GM19025 (cell line): Measurements from ENCODE around the gene TOR4A.
A peak's percentile ranks its signal among the peaks of the same experiment; 100 is the strongest.
"Not testable (repeated sequence)": the region's sequence is repeated elsewhere in the genome, so short reads cannot be mapped to it uniquely, and the experiment has no call there.

Experiments
- ATAC-seq: cut with Tn5 transposase; IDR thresholded peaks from one replicate; pipeline ENCODE4 v1.9.1; 2021; ENCODE audit warnings: mild to moderate bottlenecking, low read depth, moderate library complexity; ENCODE audit not compliant: unreplicated experiment

The TOR4A gene

DNA sequence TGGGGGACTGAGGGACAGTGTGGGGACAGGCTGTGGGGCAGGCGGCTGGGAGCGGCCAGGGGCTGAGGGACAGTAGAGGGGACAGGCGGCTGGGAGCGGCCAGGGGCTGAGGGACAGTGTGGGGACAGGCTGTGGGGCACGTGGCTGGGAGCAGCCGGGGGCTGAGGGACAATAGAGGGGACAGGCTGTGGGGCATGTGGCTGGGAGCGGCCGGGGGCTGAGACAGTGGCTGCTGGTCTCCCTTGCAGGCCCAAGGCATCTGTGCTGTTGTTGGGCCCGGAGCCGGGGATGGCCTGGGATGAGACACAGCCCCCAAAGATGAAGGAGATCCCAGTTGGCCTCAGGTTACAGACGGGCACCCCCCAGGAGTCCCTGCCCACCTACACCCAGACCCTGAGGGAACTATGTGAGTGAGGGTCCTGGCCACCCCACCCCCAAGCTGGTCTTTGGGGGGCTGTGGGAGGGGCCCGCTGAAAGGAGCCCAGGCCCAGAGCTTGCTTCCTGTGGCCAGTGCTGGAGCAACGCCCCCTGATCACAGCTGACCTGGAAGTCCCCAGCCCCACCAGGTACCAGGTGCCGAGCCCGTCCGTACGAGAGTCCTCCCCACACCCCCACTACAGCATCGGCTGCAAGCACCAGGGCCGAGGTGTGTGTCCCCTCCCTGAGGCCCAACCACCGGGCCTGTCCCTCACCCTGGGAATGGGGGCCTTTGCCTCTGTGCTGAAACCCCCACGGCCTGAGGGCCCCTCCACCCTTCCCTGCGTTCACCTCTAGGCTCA lies 25.8 kb upstream of the TOR4A start:
- ATAC-seq: no peak

DNA sequence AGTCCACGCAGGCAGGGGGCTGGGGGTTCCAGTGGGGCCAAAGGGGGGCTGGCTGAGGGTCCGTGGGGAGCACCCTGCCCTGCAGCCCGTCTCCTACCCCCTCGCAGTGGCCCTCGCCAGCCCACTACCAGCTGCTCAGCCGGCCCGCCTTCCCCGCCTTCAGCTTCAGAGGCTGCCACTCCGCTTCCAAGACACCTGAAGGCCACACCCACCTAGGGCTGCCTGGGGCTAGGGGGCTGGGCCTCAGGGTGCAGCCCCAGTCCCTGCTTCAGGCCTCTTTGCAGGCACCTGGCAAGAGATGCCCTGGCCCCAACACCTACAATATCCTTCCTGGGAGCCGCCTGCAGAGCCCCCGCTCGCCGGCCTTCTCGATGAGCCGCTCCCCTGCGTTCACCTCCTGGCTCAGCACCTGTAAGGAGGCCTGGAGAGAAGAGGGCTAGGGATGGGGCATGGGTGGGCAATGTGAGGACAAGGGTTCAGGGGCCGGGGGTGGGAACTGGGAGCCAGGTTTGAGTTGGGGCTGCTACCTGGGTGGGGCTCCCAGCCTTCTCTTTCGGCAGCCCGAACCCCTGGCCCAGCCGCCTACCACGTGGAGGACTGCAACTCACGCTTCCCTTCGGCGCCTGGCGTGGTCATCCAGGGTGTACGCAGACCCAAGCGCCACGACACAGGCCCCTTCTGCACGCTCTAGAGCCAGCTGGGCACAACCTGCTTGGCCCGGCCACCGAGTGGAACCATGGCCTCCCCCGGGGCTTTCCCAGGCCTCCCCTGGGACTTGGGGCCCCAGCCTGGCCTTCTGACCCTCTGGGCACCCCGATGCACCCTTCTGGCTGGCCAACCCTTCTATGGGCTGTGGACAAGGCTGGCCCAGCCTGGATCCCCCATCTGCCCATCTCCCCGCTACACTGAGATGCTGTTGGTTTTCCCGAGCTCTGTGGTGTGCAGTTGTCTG lies 24.7 kb upstream of the TOR4A start:
- no peak for ATAC-seq

DNA sequence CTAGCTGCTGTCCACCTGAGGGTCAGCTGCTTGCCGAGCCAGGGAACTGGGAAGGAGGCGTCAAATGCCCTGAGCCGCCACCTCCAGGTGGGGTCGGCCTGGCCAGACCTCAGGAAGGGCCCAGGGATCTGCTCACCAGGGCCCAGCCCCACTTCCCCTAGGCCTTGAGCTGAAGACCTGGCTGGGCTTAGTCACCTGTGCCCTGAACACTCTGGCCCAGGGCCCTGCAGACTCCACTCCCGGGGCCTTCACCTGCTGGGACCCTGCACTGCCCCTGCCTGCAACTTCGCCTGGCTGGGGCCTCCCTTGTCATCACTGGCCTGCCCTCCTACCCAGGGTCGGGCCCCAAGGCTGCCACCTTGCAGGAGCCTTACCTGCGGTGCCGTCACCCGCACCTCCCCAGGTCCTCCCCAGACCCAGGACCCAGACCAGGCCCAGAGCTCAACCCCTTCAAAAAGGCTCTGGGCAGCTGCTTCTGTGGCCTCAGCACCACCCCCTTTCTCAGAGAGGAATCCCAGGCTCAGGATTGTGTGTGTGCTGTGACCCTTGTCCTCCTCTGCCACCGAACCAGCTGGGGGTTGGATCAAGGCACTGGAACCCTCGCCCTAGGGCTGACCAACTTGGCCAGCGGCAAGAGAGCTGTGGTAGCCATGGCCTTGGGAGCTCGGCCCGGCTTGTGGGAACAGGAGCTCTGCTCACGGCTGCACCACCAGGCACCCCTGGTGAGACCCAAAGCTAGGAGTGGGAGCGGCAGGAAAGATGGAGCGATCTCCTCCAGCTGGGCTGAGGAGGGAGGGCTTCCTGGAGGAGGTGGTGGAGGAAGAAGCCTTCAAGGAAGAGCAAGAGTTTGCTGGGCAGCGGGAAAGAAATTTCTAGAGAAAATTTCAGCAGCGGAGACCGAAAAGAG lies 23.6 kb upstream of the TOR4A start:
- no peak for ATAC-seq

DNA sequence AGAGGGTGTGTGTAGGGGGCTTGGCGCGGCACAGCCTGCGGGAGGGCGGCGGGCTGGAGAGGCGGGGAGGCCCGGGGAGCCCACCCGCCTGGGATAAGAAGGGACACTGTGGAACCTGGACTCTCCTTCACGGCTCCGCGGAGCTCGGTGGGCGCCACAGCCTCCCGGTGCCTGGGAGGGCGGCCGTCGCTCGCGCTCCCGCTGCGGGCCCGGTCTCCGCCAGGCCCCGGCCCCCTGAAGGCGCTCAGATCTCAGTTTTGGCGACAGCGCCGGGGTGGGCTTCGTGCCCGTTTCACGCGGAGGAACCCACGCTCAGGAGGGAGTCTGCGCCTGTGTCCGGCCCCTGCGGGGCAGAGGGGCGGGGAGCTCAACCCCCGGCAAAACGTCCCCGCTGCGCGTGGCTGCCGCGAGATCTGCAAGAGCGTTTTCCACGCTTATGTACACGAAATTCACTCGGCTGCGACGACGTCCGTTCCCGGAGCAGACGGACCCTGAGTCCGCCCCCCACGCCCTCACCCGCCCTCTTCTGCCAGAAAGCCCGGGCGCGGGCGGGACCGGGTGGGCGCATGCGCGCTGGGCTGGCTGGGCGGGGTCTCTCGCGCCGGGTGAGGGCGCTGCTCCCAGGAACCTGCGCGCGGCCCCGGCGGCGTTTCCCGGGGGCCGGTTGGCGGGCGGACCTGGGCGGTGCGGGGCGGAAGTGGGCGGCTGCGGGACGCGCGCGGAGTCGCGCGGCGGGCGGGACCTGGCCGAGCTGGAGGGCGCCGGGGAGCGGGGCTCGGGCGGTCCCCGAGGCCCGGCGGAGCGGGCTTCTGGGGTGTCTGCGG lies 22.7 kb upstream of the TOR4A start, which contains the start of gene NELFB:
TSS of gene NELFB (plus strand) at position 704 of the 824 bp plus-strand sequence.
- ATAC-seq: peak; percentile 78

DNA sequence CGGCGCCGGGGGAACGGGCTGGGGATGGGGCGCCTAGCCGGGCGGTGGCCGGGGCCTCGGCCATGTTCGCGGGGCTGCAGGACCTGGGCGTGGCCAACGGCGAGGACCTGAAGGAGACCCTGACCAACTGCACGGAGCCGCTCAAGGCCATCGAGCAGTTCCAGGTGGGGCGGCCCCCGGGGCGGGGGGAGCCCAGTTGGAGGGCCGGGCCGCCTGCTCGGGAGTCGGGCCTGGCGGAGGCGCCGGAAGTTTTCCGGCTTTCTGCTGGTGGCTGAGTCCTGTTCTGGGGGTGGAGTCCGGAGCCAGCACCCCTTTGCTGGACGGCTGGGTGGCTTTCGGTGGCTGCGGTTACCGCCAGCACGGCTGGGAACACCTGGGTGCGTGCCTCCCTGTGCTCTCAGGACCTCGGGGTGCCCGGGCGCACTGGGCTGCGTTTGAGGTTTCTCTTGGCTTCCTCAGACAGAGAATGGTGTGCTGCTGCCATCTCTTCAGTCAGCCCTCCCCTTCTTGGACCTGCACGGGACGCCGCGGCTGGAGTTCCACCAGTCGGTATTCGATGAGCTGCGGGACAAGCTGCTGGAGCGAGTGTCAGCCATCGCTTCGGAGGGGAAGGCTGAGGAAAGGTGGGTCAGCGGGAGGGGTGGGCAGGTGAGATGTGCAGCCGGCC lies 21.9 kb upstream of the TOR4A start:
- peak; percentile 22 for ATAC-seq

DNA sequence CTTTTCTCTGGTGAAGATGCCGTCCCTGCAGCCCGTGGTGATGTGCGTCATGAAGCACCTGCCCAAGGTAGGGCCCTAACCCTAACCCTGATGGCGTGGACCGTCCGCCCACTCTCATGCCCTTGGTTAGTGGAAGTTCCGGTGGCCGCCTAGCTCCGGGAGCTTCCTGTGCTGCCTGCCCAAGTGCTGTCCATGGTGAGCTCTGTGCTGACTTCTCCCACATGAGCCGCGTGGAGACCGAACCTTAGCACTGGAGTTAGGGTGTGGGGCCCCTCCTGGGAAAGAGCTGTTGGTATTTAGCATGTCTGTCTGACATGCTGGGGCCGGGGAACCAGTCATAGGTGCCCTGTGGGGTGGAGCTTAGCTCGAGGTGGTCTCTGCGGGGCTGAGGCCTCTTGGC lies 21.2 kb upstream of the TOR4A start:
- no peak for ATAC-seq

DNA sequence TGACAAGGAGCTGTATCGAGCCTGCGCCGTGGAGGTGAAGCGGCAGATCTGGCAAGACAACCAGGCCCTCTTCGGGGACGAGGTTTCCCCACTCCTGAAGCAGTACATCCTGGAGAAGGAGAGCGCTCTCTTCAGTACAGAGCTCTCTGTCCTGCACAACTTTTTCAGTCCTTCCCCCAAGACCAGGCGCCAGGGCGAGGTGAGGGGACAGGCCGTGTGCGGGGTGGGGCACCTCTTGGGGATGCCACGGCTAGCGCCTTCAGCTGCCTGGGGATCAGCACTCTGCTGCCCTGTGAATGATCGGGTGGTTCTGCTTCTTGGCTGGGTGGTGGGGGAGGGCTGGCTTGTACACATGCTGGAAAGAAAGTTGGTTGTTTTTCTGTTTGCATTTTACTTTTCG lies 20.7 kb upstream of the TOR4A start:
- ATAC-seq: no peak

DNA sequence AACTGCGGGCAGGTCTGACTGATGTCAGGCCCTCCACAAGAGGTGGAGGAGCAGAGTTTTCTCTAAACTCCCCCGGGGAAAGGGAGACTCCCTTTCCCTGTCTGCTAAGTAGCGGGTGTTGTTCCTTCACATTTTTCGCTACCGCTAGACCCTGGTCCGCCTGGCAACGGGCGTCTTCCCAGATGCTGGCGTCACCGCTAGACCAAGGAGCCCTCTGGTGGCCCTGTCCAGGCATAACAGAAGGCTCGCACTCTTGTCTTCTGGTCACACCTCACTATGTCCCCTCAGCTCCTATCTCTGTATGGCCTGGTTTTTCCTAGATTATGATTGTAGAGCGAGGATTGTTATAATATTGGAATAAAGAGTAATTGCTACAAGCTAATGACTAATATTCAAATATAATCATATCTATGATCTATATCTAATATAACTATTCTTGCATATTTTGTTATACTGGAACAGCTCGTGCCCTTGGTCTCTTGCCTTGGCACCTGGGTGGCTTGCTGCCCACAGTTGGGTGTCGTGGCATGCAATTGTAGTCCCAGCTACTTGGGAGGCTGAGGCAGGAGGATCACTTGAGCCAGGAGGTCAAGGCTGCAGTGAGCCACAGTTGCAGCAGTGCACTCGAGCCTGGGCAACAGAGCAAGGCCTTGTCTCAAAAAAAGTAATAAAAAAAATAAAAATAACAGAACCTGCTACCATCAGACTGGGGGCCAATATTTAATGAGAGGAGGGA lies 15.2 kb upstream of the TOR4A start:
- ATAC-seq: not testable (repeated sequence)

DNA sequence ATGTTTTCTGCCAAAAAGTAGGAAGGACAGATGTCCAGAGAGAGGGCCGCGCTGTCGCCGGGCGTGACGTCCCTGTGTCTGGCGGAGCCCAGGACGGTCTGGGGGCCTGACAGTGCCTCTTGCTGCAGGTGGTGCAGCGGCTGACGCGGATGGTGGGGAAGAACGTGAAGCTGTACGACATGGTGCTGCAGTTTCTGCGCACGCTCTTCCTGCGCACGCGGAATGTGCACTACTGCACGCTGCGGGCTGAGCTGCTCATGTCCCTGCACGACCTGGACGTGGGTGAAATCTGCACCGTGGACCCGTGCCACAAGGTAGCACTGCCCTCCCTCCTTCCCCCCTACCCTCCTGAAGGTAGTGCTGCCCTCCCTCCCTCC lies 14.6 kb upstream of the TOR4A start:
- no peak for ATAC-seq

DNA sequence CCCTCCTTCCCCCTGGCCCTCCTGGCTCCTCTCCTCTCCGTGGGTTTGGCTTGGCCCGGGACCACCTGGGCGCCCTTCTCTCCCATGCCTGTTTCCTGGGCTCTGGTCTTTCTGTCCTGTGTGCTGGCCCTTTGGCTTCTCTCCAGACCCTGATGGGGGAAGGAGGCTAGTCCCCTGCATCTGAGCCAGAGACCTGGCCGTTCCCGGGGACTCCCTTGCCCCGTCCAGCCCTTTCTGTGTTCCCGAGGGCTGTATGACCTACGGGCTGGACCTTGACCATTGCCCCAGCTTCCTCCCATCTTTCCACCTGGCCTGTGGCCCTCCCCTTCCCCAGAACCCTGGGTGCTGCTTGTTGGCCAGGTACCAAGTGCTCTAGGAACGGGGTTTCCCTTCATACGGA lies 14.0 kb upstream of the TOR4A start:
- no peak for ATAC-seq

DNA sequence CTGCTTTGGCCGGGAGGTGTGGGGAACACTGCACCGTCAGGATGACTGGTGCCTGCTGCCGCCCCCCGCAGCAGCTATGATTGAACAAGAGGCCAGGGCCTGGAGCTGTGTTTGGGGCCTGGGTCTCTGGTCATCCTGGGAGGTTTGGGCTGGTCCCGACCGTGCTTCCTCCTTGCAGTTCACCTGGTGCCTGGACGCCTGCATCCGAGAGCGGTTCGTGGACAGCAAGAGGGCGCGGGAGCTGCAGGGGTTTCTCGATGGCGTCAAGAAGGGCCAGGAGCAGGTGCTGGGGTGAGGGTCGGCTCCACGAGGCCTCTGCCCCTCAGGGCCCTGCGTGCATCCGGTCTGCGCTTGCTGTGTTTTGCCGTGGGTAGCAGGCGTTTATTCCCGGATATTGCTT lies 13.5 kb upstream of the TOR4A start:
- ATAC-seq: no peak

DNA sequence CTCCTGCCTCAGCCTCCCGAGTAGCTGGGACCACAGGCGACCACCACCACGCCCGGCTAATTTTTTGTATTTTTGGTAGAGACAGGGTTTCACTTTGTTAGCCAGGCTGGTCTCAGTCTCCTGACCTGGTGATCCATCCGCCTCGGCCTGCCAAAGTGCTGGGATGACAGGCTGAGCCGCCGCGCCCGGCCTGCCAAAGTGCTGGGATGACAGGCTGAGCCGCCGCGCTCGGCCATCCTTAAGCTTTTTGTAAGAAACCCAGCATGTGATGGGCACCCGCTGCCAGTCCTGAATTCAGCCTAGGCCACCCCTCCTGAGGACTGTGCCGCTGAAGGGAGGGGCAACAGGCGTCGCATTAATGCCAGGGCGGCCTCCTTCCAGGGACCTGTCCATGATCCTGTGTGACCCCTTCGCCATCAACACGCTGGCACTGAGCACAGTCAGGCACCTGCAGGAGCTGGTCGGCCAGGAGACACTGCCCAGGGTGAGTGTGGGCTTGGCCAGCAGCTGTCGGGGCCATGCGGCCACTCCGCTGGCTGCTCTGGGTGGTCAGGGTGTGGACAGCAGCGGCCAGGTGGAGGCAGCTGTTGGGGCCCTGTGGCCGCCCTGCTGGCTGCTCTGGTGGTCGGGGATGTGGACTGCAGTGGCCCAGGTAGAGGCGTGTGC lies 11.9 kb upstream of the TOR4A start:
- no peak for ATAC-seq

DNA sequence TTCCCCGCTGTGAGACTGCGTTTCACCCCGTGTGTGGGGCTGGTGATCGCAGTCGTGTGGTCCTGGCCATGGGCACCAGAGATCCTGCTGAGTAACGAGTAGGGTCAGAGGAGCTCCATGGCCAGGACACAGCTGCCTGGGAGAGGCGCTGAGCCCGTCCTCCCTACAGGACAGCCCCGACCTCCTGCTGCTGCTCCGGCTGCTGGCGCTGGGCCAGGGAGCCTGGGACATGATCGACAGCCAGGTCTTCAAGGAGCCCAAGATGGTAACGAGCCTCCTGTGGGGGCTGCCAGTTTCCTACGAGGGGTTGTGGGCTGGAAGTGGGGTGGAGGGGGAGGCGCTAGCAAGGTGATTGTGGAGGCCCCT lies 11.4 kb upstream of the TOR4A start:
- ATAC-seq: no peak

DNA sequence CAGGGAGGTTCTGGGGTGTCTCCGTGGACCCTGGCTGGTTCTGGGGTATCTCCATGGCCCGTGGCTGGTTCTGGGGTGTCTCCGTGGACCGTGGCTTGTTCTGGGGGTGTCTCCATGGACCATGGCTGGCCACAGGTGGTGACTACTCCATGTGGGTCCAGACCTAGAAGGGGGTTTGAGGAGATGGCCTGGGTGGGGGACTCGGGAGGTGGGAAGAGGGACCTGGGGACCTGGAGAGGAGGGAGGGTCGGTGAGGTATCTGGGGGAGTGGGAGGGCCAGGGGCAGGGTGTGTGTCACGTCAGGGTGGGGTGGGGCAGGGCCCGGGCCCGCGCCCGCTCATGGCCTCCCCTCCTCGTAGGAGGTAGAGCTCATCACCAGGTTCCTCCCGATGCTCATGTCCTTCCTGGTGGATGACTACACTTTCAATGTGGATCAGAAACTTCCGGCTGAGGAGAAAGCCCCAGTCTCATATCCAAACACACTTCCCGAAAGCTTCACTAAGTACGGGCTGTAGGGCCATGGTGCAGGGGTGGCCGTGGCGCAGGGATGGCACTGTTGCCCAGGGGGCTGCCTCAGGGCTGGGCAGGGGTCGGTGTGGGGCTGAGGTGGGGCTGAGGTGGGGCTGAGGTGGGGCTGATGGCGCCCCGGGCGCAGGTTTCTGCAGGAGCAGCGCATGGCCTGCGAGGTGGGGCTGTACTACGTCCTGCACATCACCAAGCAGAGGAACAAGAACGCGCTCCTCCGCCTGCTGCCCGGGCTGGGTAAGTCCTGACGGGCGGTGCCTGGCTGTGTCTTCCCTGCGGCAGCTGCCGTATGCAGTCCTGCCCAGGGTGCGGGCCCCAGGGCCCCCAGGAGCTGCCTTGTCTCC lies 10.7 kb upstream of the TOR4A start:
- no peak for ATAC-seq

DNA sequence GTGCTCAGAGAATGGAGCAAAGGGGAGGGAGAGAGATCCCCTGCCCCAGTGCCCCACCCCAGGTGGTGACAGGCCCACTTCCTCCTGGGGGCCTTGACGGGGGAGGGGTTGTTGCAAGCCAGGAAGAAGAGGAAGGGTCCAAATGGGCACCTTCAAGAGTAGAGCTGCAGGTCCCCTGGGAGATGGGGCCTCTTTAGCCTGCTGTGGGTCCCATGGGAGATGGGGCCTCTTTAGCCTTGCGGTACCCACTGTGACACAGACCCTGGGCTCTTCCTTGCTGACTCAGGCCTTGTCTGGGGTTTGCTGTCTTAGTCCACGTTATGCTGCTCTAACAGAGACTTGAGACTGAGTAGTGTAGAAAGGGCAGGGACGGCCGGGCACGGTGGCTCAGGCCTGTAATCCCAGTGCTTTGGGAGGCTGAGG lies 9.6 kb upstream of the TOR4A start:
- ATAC-seq: no peak

DNA sequence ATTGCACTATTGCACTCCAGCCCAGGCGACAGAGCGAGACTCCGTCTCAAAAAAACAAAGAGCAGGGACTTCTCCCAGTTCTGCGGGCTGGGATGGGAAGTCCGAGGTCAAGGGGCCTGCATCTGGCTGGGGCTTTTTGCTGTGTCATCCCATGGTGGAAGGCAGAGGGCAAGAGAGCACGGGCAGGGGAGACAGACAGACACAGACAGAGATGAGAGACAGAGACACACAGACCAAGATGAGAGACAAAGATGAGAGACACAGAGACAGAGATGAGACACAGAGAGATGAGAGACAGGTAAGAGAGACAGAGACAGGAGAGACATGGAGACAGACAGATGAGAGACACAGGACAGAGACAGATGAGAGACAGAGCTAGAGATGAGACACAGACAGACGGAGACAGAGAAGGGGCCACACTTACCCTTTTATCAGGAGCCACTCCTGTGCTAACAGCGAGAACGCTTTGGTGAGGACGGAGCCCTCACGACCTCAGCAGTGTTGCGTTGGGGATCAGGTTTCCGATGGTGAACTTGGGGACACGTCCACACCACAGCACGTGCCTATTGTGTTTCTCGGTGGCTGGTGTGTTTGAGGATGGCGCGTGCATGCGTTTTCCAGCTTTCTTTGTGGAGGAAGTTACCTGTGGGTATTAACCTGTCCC lies 8.9 kb upstream of the TOR4A start:
- ATAC-seq: no peak
